ENCODE data around the gene SREK1IP1. TPM values are rescaled to one million over a fixed set of nuclear protein-coding genes. Genes with fewer than 3 reads are reported as not detected.
A peak's percentile ranks its signal among the peaks of the same experiment; 100 is the strongest.

Gene SREK1IP1
- total and polyA plus RNA-seq, 5 donors from 2014 or later = 30.1 to 38.3 (median 31.6) TPM

GRCh38 chr5:64763948-64764503, 4.5 kb downstream of the SREK1IP1 start:
- H3K4me3 ChIP-seq (ENCODE audit: low read depth, low read length) = no peak overlapping the region
- Mint-ChIP-seq H3K27me3 (no peaks in the 10 kb centered on the region), H3K36me3 (peaks cover 21% of the 10 kb centered on the region), H3K9me3 (peaks cover 0 to 1% (median 0%) of the 10 kb centered on the region in 7 donors), H3K4me3 (peak overlapping the region in 2 of 4 donors; percentile 46 to 50), H3K27ac (no peak overlapping the region), H3K4me1 (peaks cover 34 to 61% (median 49%) of the 10 kb centered on the region in 4 donors)
- H3K4me1 ChIP-seq (ENCODE audit: control insufficient read depth, insufficient read depth, low read length, poor library complexity, severe bottlenecking) = peaks cover 21% of the 10 kb centered on the region
- H3K9me3 ChIP-seq (ENCODE audit: control insufficient read depth in 2 of 2, low read length in 2 of 2) = no peaks in the 10 kb centered on the region
- peaks cover 7% of the 10 kb centered on the region for H3K36me3 ChIP-seq (ENCODE audit: control insufficient read depth, insufficient read depth, low read length)
- no peaks in the 10 kb centered on the region for H3K27me3 ChIP-seq (ENCODE audit: control insufficient read depth, insufficient read depth, low read length)
- ATAC-seq (ENCODE audit: low read depth in 2 of 2) = no peak
- no peak for DNase-seq
- no peak overlapping the region for H3K27ac ChIP-seq (ENCODE audit: insufficient read depth, low read length, poor library complexity, severe bottlenecking)

GRCh38 chr5:64759960-64760660, 8.4 kb downstream of the SREK1IP1 start:
- Mint-ChIP-seq H3K4me1 (peaks cover 27 to 36% (median 31%) of the 10 kb centered on the region in 4 donors), H3K9me3 (no peaks in the 10 kb centered on the region), H3K36me3 (peaks cover 28% of the 10 kb centered on the region), H3K27me3 (no peaks in the 10 kb centered on the region), H3K27ac (no peak overlapping the region), H3K4me3 (no peak overlapping the region)
- no peaks in the 10 kb centered on the region for H3K4me1 ChIP-seq (ENCODE audit: control insufficient read depth, insufficient read depth, low read length, poor library complexity, severe bottlenecking)
- H3K27ac ChIP-seq (ENCODE audit: insufficient read depth, low read length, poor library complexity, severe bottlenecking) = no peak overlapping the region
- DNase-seq (no peak), ATAC-seq (ENCODE audit: low read depth in 2 of 2) (no peak)
- no peak overlapping the region for H3K4me3 ChIP-seq (ENCODE audit: low read depth, low read length)
- H3K27me3 ChIP-seq (ENCODE audit: control insufficient read depth, insufficient read depth, low read length) = no peaks in the 10 kb centered on the region
- no peaks in the 10 kb centered on the region for H3K9me3 ChIP-seq (ENCODE audit: control insufficient read depth in 2 of 2, low read length in 2 of 2)
- peaks cover 7% of the 10 kb centered on the region for H3K36me3 ChIP-seq (ENCODE audit: control insufficient read depth, insufficient read depth, low read length)

GRCh38 chr5:64758901-64759300, 9.6 kb downstream of the SREK1IP1 start:
- peak overlapping the region in 1 of 4 donors; percentile 38 for H3K4me3 Mint-ChIP-seq
- ATAC-seq (ENCODE audit: low read depth in 2 of 2) (no peak), DNase-seq (no peak)
- peaks cover 12% of the 10 kb centered on the region for H3K36me3 ChIP-seq (ENCODE audit: control insufficient read depth, insufficient read depth, low read length)
- no peaks in the 10 kb centered on the region for H3K4me1 ChIP-seq (ENCODE audit: control insufficient read depth, insufficient read depth, low read length, poor library complexity, severe bottlenecking)
- H3K27me3 Mint-ChIP-seq = no peaks in the 10 kb centered on the region
- peaks cover 24% of the 10 kb centered on the region for H3K36me3 Mint-ChIP-seq
- H3K9me3 ChIP-seq (ENCODE audit: control insufficient read depth in 2 of 2, low read length in 2 of 2) = no peaks in the 10 kb centered on the region
- peaks cover 21 to 33% (median 27%) of the 10 kb centered on the region in 4 donors for H3K4me1 Mint-ChIP-seq
- no peak overlapping the region for H3K27ac ChIP-seq (ENCODE audit: insufficient read depth, low read length, poor library complexity, severe bottlenecking)
- no peaks in the 10 kb centered on the region for H3K27me3 ChIP-seq (ENCODE audit: control insufficient read depth, insufficient read depth, low read length)
- no peak overlapping the region for H3K27ac Mint-ChIP-seq
- H3K9me3 Mint-ChIP-seq = no peaks in the 10 kb centered on the region
- H3K4me3 ChIP-seq (ENCODE audit: low read depth, low read length) = no peak overlapping the region

- Histone ChIP-seq H3K27me3 (ENCODE audit: control insufficient read depth, insufficient read depth, low read length) (no peaks in the 10 kb centered on the region), H3K4me3 (ENCODE audit: low read depth, low read length) (no peak overlapping the region), H3K27ac (ENCODE audit: insufficient read depth, low read length, poor library complexity, severe bottlenecking) (no peak overlapping the region), H3K9me3 (ENCODE audit: control insufficient read depth in 2 of 2, low read length in 2 of 2) (no peaks in the 10 kb centered on the region), H3K4me1 (ENCODE audit: control insufficient read depth, insufficient read depth, low read length, poor library complexity, severe bottlenecking) (no peaks in the 10 kb centered on the region), H3K36me3 (ENCODE audit: control insufficient read depth, insufficient read depth, low read length) (peaks cover 15% of the 10 kb centered on the region)
- ATAC-seq (ENCODE audit: low read depth in 2 of 2) (no peak), DNase-seq (no peak)
- Mint-ChIP-seq H3K27me3 (no peaks in the 10 kb centered on the region), H3K9me3 (no peaks in the 10 kb centered on the region), H3K4me3 (no peak overlapping the region), H3K4me1 (peaks cover 11 to 24% (median 21%) of the 10 kb centered on the region in 4 donors), H3K36me3 (peaks cover 27% of the 10 kb centered on the region), H3K27ac (no peak overlapping the region)
Measured at GRCh38 chr5:64754066-64754465, 14.4 kb downstream of the SREK1IP1 start.

- H3K27me3 ChIP-seq (ENCODE audit: control insufficient read depth, insufficient read depth, low read length) = no peaks in the 10 kb centered on the region
- H3K4me3 ChIP-seq (ENCODE audit: low read depth, low read length) = no peak overlapping the region
- H3K27ac Mint-ChIP-seq = no peak overlapping the region
- no peak overlapping the region for H3K4me3 Mint-ChIP-seq
- H3K27me3 Mint-ChIP-seq = no peaks in the 10 kb centered on the region
- H3K4me1 ChIP-seq (ENCODE audit: control insufficient read depth, insufficient read depth, low read length, poor library complexity, severe bottlenecking) = no peaks in the 10 kb centered on the region
- peaks cover 16% of the 10 kb centered on the region for H3K36me3 ChIP-seq (ENCODE audit: control insufficient read depth, insufficient read depth, low read length)
- no peak overlapping the region for H3K27ac ChIP-seq (ENCODE audit: insufficient read depth, low read length, poor library complexity, severe bottlenecking)
- H3K4me1 Mint-ChIP-seq = peaks cover 5 to 17% (median 14%) of the 10 kb centered on the region in 4 donors
- ATAC-seq (ENCODE audit: low read depth in 2 of 2) (no peak), DNase-seq (no peak)
- H3K36me3 Mint-ChIP-seq = peaks cover 23% of the 10 kb centered on the region
- H3K9me3 ChIP-seq (ENCODE audit: control insufficient read depth in 2 of 2, low read length in 2 of 2) = no peaks in the 10 kb centered on the region
- no peaks in the 10 kb centered on the region for H3K9me3 Mint-ChIP-seq
Measured at GRCh38 chr5:64749385-64749784, 19.1 kb downstream of the SREK1IP1 start.

- Mint-ChIP-seq H3K4me3 (no peak overlapping the region), H3K27me3 (no peaks in the 10 kb centered on the region), H3K9me3 (no peaks in the 10 kb centered on the region), H3K36me3 (peaks cover 22% of the 10 kb centered on the region), H3K27ac (no peak overlapping the region), H3K4me1 (peaks cover 10 to 21% (median 12%) of the 10 kb centered on the region in 4 donors)
- Histone ChIP-seq H3K27me3 (ENCODE audit: control insufficient read depth, insufficient read depth, low read length) (no peaks in the 10 kb centered on the region), H3K36me3 (ENCODE audit: control insufficient read depth, insufficient read depth, low read length) (peaks cover 5% of the 10 kb centered on the region), H3K4me3 (ENCODE audit: low read depth, low read length) (no peak overlapping the region), H3K9me3 (ENCODE audit: control insufficient read depth in 2 of 2, low read length in 2 of 2) (no peaks in the 10 kb centered on the region), H3K4me1 (ENCODE audit: control insufficient read depth, insufficient read depth, low read length, poor library complexity, severe bottlenecking) (no peaks in the 10 kb centered on the region), H3K27ac (ENCODE audit: insufficient read depth, low read length, poor library complexity, severe bottlenecking) (no peak overlapping the region)
- no peak for ATAC-seq (ENCODE audit: low read depth in 2 of 2)
- DNase-seq = no peak
Measured at GRCh38 chr5:64746446-64746845, 22.0 kb downstream of the SREK1IP1 start.

GRCh38 chr5:64744914-64745313, 23.6 kb downstream of the SREK1IP1 start:
- no peaks in the 10 kb centered on the region for H3K9me3 Mint-ChIP-seq
- ATAC-seq (ENCODE audit: low read depth in 2 of 2) = no peak
- Histone ChIP-seq H3K4me3 (ENCODE audit: low read depth, low read length) (no peak overlapping the region), H3K4me1 (ENCODE audit: control insufficient read depth, insufficient read depth, low read length, poor library complexity, severe bottlenecking) (no peaks in the 10 kb centered on the region), H3K36me3 (ENCODE audit: control insufficient read depth, insufficient read depth, low read length) (peaks cover 12% of the 10 kb centered on the region), H3K27me3 (ENCODE audit: control insufficient read depth, insufficient read depth, low read length) (no peaks in the 10 kb centered on the region), H3K27ac (ENCODE audit: insufficient read depth, low read length, poor library complexity, severe bottlenecking) (no peak overlapping the region), H3K9me3 (ENCODE audit: control insufficient read depth in 2 of 2, low read length in 2 of 2) (no peaks in the 10 kb centered on the region)
- H3K4me3 Mint-ChIP-seq = no peak overlapping the region
- H3K27me3 Mint-ChIP-seq = no peaks in the 10 kb centered on the region
- H3K27ac Mint-ChIP-seq = peak overlapping the region in 1 of 3 donors; percentile 85
- H3K36me3 Mint-ChIP-seq = peaks cover 14% of the 10 kb centered on the region
- peaks cover 8 to 12% (median 10%) of the 10 kb centered on the region in 4 donors for H3K4me1 Mint-ChIP-seq
- no peak for DNase-seq

- ATAC-seq (ENCODE audit: low read depth in 2 of 2) (no peak), DNase-seq (no peak)
- Histone ChIP-seq H3K27me3 (ENCODE audit: control insufficient read depth, insufficient read depth, low read length) (no peaks in the 10 kb centered on the region), H3K27ac (ENCODE audit: insufficient read depth, low read length, poor library complexity, severe bottlenecking) (no peak overlapping the region), H3K4me1 (ENCODE audit: control insufficient read depth, insufficient read depth, low read length, poor library complexity, severe bottlenecking) (no peaks in the 10 kb centered on the region), H3K9me3 (ENCODE audit: control insufficient read depth in 2 of 2, low read length in 2 of 2) (no peaks in the 10 kb centered on the region), H3K4me3 (ENCODE audit: low read depth, low read length) (no peak overlapping the region), H3K36me3 (ENCODE audit: control insufficient read depth, insufficient read depth, low read length) (peaks cover 28% of the 10 kb centered on the region)
- Mint-ChIP-seq H3K4me3 (no peak overlapping the region), H3K9me3 (no peaks in the 10 kb centered on the region), H3K36me3 (peaks cover 22% of the 10 kb centered on the region), H3K27ac (no peak overlapping the region), H3K27me3 (no peaks in the 10 kb centered on the region), H3K4me1 (peaks cover 5 to 10% (median 8%) of the 10 kb centered on the region in 4 donors)
Measured at GRCh38 chr5:64742821-64743220, 25.7 kb downstream of the SREK1IP1 start.
